HepG2 (cell line): ENCODE data around the gene PRPSAP1. TPM values are rescaled to one million over a fixed set of nuclear protein-coding genes. Genes with fewer than 3 reads are reported as not detected.
A peak's percentile ranks its signal among the peaks of the same experiment; 100 is the strongest.

Experiments used
- HOXA9 ChIP-seq: sonication (generic); formaldehyde crosslinking; IDR thresholded peaks from 2 replicates; pipeline ENCODE4 v1.8.1; 2022; ENCODE audit warnings: missing genetic modification reagents, mild to moderate bottlenecking, moderate library complexity, borderline replicate concordance
- NR2F2 ChIP-seq: IDR thresholded peaks from 2 replicates; pipeline ENCODE4 v1.6.1; 2012; ENCODE audit warnings: low read depth, inconsistent platforms, borderline replicate concordance
- SMARCE1 ChIP-seq: fragments of 450-650 bp; IDR thresholded peaks from 2 replicates; pipeline ENCODE4 v1.6.1; 2017; ENCODE audit warnings: borderline replicate concordance
- SOX6 ChIP-seq, 2 experiments: fragments of 450-650 bp in 1 of 2; sonication (generic) in 1 of 2; formaldehyde crosslinking in 1 of 2; IDR thresholded peaks; 2 replicates each; pipeline versions ENCODE4 v1.4.0 to v1.6.1; 2017 to 2020; ENCODE audit warnings: antibody characterized with exemption in 1 of 2, mild to moderate bottlenecking in 1 of 2, missing genetic modification reagents in 1 of 2
- TAF1 ChIP-seq: sonication (generic); formaldehyde crosslinking; IDR thresholded peaks from 2 replicates; pipeline ENCODE4 v1.4.0; 2020; ENCODE audit warnings: missing genetic modification reagents
- TEAD2 ChIP-seq: sonication (generic); formaldehyde crosslinking; IDR thresholded peaks from 2 replicates; pipeline ENCODE4 v1.9.0; 2021; ENCODE audit warnings: missing genetic modification reagents
- ZBTB3 ChIP-seq: sonication (generic); formaldehyde crosslinking; IDR thresholded peaks from 2 replicates; pipeline ENCODE4 v1.4.0; 2020; ENCODE audit warnings: low read depth, mild to moderate bottlenecking, moderate library complexity, missing genetic modification reagents, borderline replicate concordance
- ZNF224 ChIP-seq: sonication (generic); formaldehyde crosslinking; IDR thresholded peaks from 2 replicates; pipeline ENCODE4 v1.5.0; 2020; ENCODE audit warnings: mild to moderate bottlenecking, missing genetic modification reagents
- ZNF274 ChIP-seq: sonication (generic); formaldehyde crosslinking; IDR thresholded peaks from 2 replicates; pipeline ENCODE4 v1.5.1; 2020; ENCODE audit warnings: mild to moderate bottlenecking, missing genetic modification reagents
- ZNF543 ChIP-seq: sonication (generic); formaldehyde crosslinking; IDR thresholded peaks from 2 replicates; pipeline ENCODE4 v1.4.0; 2020; ENCODE audit warnings: mild to moderate bottlenecking, missing genetic modification reagents
- ZNF567 ChIP-seq: sonication (generic); formaldehyde crosslinking; IDR thresholded peaks from 2 replicates; pipeline ENCODE4 v1.8.1; 2023; ENCODE audit warnings: mild to moderate bottlenecking, missing genetic modification reagents, borderline replicate concordance
- polyA plus RNA-seq, 8 experiments: library from polyadenylated mRNA; depleted of rRNA in 3 of 8; stranded (reverse) in 7 of 8; unstranded in 1 of 8; fragments of >200 nt; fragmentation: Illumina TruSeq in 4 of 8; extraction: Trizol in 4 of 8; gene quantifications; 2 replicates each; pipeline versions ENCODE4 v1.2.1 to v1.2.3, GENCODE V29; 2011 to 2016; ENCODE audit warnings: low read depth in 4 of 8, missing spikeins in 1 of 8, mixed read lengths in 1 of 8; ENCODE audit not compliant: insufficient read depth in 1 of 8
- total RNA-seq, 5 experiments: library from RNA; depleted of rRNA; stranded (reverse); fragments of >200 nt; fragmentation: Illumina TruSeq; extraction: Trizol; gene quantifications; 2 replicates each; pipeline ENCODE4 v1.2.3, GENCODE V29; 2016; ENCODE audit warnings: low read depth in 1 of 5
- TF ChIP-seq, protein P1 (sequence below): sonication (generic); formaldehyde crosslinking; IDR thresholded peaks from 2 replicates; pipeline ENCODE4 v1.5.0; 2020; ENCODE audit warnings: mild to moderate bottlenecking, missing genetic modification reagents, borderline replicate concordance
- TF ChIP-seq, protein P2 (sequence below): sonication (generic); formaldehyde crosslinking; IDR thresholded peaks from 2 replicates; pipeline ENCODE4 v1.8.1; 2023; ENCODE audit warnings: mild to moderate bottlenecking, inconsistent platforms, moderate library complexity, missing genetic modification reagents, borderline replicate concordance
- TF ChIP-seq, protein P3 (sequence below): sonication (generic); formaldehyde crosslinking; IDR thresholded peaks from 2 replicates; pipeline ENCODE4 v1.4.0; 2020; ENCODE audit warnings: missing genetic modification reagents, borderline replicate concordance
- TF ChIP-seq, protein P4 (sequence below): sonication (generic); formaldehyde crosslinking; IDR thresholded peaks from 2 replicates; pipeline ENCODE4 v1.8.1; 2023; ENCODE audit warnings: mild to moderate bottlenecking, missing genetic modification reagents

Gene PRPSAP1
- total and polyA plus RNA-seq, 2 of the 13 experiments (the other 11 are each of a cell fraction or from before 2014, with no cell fraction given): 91.1 to 314 TPM

GRCh38 chr17:76382351-76382802 is 28.7 kb upstream of the PRPSAP1 start (continued):
- TF ChIP-seq, protein P1, sequence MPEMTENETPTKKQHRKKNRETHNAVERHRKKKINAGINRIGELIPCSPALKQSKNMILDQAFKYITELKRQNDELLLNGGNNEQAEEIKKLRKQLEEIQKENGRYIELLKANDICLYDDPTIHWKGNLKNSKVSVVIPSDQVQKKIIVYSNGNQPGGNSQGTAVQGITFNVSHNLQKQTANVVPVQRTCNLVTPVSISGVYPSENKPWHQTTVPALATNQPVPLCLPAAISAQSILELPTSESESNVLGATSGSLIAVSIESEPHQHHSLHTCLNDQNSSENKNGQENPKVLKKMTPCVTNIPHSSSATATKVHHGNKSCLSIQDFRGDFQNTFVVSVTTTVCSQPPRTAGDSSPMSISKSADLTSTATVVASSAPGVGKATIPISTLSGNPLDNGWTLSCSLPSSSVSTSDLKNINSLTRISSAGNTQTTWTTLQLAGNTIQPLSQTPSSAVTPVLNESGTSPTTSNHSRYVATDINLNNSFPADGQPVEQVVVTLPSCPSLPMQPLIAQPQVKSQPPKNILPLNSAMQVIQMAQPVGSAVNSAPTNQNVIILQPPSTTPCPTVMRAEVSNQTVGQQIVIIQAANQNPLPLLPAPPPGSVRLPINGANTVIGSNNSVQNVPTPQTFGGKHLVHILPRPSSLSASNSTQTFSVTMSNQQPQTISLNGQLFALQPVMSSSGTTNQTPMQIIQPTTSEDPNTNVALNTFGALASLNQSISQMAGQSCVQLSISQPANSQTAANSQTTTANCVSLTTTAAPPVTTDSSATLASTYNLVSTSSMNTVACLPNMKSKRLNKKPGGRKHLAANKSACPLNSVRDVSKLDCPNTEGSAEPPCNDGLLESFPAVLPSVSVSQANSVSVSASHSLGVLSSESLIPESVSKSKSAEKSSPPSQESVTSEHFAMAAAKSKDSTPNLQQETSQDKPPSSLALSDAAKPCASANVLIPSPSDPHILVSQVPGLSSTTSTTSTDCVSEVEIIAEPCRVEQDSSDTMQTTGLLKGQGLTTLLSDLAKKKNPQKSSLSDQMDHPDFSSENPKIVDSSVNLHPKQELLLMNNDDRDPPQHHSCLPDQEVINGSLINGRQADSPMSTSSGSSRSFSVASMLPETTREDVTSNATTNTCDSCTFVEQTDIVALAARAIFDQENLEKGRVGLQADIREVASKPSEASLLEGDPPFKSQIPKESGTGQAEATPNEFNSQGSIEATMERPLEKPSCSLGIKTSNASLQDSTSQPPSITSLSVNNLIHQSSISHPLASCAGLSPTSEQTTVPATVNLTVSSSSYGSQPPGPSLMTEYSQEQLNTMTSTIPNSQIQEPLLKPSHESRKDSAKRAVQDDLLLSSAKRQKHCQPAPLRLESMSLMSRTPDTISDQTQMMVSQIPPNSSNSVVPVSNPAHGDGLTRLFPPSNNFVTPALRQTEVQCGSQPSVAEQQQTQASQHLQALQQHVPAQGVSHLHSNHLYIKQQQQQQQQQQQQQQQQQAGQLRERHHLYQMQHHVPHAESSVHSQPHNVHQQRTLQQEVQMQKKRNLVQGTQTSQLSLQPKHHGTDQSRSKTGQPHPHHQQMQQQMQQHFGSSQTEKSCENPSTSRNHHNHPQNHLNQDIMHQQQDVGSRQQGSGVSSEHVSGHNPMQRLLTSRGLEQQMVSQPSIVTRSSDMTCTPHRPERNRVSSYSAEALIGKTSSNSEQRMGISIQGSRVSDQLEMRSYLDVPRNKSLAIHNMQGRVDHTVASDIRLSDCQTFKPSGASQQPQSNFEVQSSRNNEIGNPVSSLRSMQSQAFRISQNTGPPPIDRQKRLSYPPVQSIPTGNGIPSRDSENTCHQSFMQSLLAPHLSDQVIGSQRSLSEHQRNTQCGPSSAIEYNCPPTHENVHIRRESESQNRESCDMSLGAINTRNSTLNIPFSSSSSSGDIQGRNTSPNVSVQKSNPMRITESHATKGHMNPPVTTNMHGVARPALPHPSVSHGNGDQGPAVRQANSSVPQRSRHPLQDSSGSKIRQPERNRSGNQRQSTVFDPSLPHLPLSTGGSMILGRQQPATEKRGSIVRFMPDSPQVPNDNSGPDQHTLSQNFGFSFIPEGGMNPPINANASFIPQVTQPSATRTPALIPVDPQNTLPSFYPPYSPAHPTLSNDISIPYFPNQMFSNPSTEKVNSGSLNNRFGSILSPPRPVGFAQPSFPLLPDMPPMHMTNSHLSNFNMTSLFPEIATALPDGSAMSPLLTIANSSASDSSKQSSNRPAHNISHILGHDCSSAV (CRISPR knock-in tag): no peak
- no peak for TF ChIP-seq ZNF567 (CRISPR knock-in tag)
- TF ChIP-seq, protein P2, sequence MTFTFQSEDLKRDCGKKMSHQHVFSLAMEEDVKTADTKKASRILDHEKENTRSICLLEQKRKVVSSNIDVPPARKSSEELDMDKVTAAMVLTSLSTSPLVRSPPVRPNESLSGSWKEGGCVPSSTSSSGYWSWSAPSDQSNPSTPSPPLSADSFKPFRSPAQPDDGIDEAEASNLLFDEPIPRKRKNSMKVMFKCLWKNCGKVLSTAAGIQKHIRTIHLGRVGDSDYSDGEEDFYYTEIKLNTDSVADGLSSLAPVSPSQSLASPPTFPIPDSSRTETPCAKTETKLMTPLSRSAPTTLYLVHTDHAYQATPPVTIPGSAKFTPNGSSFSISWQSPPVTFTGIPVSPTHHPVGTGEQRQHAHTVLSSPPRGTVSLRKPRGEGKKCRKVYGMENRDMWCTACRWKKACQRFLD (CRISPR knock-in tag): no peak
- TF ChIP-seq, protein P3, sequence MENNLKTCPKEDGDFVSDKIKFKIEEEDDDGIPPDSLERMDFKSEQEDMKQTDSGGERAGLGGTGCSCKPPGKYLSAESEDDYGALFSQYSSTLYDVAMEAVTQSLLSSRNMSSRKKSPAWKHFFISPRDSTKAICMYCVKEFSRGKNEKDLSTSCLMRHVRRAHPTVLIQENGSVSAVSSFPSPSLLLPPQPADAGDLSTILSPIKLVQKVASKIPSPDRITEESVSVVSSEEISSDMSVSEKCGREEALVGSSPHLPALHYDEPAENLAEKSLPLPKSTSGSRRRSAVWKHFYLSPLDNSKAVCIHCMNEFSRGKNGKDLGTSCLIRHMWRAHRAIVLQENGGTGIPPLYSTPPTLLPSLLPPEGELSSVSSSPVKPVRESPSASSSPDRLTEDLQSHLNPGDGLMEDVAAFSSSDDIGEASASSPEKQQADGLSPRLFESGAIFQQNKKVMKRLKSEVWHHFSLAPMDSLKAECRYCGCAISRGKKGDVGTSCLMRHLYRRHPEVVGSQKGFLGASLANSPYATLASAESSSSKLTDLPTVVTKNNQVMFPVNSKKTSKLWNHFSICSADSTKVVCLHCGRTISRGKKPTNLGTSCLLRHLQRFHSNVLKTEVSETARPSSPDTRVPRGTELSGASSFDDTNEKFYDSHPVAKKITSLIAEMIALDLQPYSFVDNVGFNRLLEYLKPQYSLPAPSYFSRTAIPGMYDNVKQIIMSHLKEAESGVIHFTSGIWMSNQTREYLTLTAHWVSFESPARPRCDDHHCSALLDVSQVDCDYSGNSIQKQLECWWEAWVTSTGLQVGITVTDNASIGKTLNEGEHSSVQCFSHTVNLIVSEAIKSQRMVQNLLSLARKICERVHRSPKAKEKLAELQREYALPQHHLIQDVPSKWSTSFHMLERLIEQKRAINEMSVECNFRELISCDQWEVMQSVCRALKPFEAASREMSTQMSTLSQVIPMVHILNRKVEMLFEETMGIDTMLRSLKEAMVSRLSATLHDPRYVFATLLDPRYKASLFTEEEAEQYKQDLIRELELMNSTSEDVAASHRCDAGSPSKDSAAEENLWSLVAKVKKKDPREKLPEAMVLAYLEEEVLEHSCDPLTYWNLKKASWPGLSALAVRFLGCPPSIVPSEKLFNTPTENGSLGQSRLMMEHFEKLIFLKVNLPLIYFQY (CRISPR knock-in tag): peak; percentile 85; the same call in 1 of the 2 replicates
- TF ChIP-seq ZNF543 (CRISPR knock-in tag): peak; percentile 83; the same call in 1 of the 2 replicates
- TF ChIP-seq, protein P4, sequence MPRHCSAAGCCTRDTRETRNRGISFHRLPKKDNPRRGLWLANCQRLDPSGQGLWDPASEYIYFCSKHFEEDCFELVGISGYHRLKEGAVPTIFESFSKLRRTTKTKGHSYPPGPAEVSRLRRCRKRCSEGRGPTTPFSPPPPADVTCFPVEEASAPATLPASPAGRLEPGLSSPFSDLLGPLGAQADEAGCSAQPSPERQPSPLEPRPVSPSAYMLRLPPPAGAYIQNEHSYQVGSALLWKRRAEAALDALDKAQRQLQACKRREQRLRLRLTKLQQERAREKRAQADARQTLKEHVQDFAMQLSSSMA (CRISPR knock-in tag): 0 out of 2 replicates have a peak, but pooled peaks have one; percentile 70
- TF ChIP-seq TAF1 (CRISPR knock-in tag): peak; percentile 63
- TF ChIP-seq HOXA9 (CRISPR knock-in tag): no peak
- TF ChIP-seq SMARCE1: no peak
- TF ChIP-seq ZNF274 (CRISPR knock-in tag): no peak; the same call in 1 of the 2 replicates
- no peak for TF ChIP-seq SOX6 (IDR thresholded peaks at IDR 0.05)
- TF ChIP-seq SOX6 (CRISPR knock-in tag; IDR thresholded peaks at IDR 0.05): peak; percentile 94
- peak; percentile 96 for TF ChIP-seq NR2F2
- TF ChIP-seq TEAD2: no peak
- no peak; the same call in 1 of the 2 replicates for TF ChIP-seq ZBTB3 (CRISPR knock-in tag)
- peak; percentile 92; the same call in 1 of the 2 replicates for TF ChIP-seq ZNF224 (CRISPR knock-in tag)
